NT2/D1 (cell line): Measurements from ENCODE around the gene ALDH3B1.

Experiments
- SUZ12 ChIP-seq: IDR thresholded peaks from 2 replicates; pipeline ENCODE4 v1.6.1; 2011; ENCODE audit not compliant: insufficient read length, insufficient read depth; ENCODE audit errors: extremely low read depth
- ZNF274 ChIP-seq: IDR thresholded peaks from 2 replicates; pipeline ENCODE4 v1.6.1; 2011; ENCODE audit warnings: mild to moderate bottlenecking, low read depth, low read length

DNA sequence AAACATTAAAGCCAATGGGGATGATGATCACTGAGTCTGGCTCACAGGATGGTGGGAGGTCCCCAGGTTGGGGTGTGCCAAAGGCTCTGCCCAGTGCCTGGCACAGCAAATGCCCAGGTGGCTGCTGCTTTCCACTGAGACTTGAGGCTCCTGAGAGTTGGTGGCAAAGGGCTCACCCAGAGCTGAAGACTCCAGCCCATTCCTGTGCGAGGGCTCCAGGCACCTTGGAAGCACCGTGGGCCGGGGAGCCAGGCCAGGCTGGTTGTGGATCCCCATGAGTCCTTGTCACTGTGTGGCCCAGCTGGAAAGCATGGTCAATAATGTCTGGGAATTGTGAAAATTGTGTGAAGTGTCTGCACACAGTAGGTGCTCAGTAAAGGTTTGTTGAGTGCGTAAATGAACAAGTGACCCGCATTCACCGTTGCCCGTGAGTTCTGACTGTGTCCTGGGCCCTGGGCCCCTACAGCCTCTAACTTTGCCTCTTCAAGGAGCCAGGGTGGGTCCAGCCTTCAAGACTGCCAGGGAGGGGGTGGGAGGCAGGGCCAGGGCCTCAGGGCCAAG, 3.4 kb upstream of the ALDH3B1 start:
- TF ChIP-seq ZNF274, result no peak
- no peak for TF ChIP-seq SUZ12
